K562 (cell line): ENCODE results near the gene PA2G4. TPM values are rescaled to one million over a fixed set of nuclear protein-coding genes. Genes with fewer than 3 reads are reported as not detected.

Experiments used
- BCL6 ChIP-seq: fragments of 250-450 bp; sonication (Bioruptor Pico); IDR thresholded peaks from 2 replicates; pipeline ENCODE4 v1.4.0; 2020
- COPS2 ChIP-seq: fragments of 450-650 bp; conservative IDR thresholded peaks from 2 replicates; pipeline ENCODE4 v1.6.1; 2016; ENCODE audit warnings: mild to moderate bottlenecking, moderate library complexity
- DIDO1 ChIP-seq: fragments of 450-650 bp; IDR thresholded peaks from 2 replicates; pipeline ENCODE4 v1.6.1; 2016; ENCODE audit warnings: low read depth, missing biosample characterization, missing genetic modification characterization
- HMG20A ChIP-seq: fragments of 450-650 bp; formaldehyde crosslinking; conservative IDR thresholded peaks from 2 replicates; pipeline ENCODE4 v1.4.0; 2020; ENCODE audit warnings: mild to moderate bottlenecking, mixed read lengths
- MEIS2 ChIP-seq: fragments of 450-650 bp; IDR thresholded peaks from 2 replicates; pipeline ENCODE4 v1.6.1; 2014; ENCODE audit warnings: mild to moderate bottlenecking; ENCODE audit not compliant: partially characterized antibody
- MXI1 ChIP-seq: IDR thresholded peaks from 2 replicates; pipeline ENCODE4 v1.6.1; 2011; ENCODE audit warnings: low read depth, mild to moderate bottlenecking, improper control_type of control experiment, low read length
- NBN ChIP-seq: fragments of 450-650 bp; IDR thresholded peaks from 2 replicates; pipeline ENCODE4 v1.6.1; 2016; ENCODE audit warnings: low read depth, mild to moderate bottlenecking
- NR2F6 ChIP-seq: fragments of 450-650 bp; formaldehyde crosslinking; IDR thresholded peaks from 2 replicates; pipeline ENCODE4 v1.4.0; 2020; ENCODE audit warnings: mild to moderate bottlenecking
- PHB2 ChIP-seq: fragments of 450-650 bp; IDR thresholded peaks from 2 replicates; pipeline ENCODE4 v1.6.1; 2017; ENCODE audit warnings: low read depth
- RBM34 ChIP-seq: fragments of 200-400 bp; formaldehyde crosslinking; IDR thresholded peaks from 2 replicates; pipeline ENCODE4 v1.6.1; 2018; ENCODE audit warnings: low read length, borderline replicate concordance; ENCODE audit not compliant: insufficient read depth
- SAFB2 ChIP-seq: fragments of 200-400 bp; formaldehyde crosslinking; IDR thresholded peaks from 2 replicates; pipeline ENCODE4 v1.6.1; 2018; ENCODE audit warnings: borderline replicate concordance, low read length, low read depth, moderate library complexity; ENCODE audit not compliant: severe bottlenecking
- SMARCB1 ChIP-seq: IDR thresholded peaks from 2 replicates; pipeline ENCODE4 v1.6.1; 2011; ENCODE audit warnings: improper control_type of control experiment, low read depth; ENCODE audit not compliant: insufficient read length
- ZNF212 ChIP-seq: fragments of 450-650 bp; formaldehyde crosslinking; IDR thresholded peaks from 2 replicates; pipeline ENCODE4 v1.4.0; 2020; ENCODE audit warnings: mild to moderate bottlenecking
- ZNF274 ChIP-seq: IDR thresholded peaks from 2 replicates; pipeline ENCODE4 v1.6.1; 2011; ENCODE audit warnings: low read depth, mild to moderate bottlenecking, low read length, moderate library complexity, borderline replicate concordance
- ZNF445 ChIP-seq: fragments of 250-450 bp; sonication (Bioruptor Pico); IDR thresholded peaks from 2 replicates; pipeline ENCODE4 v1.4.0; 2020; ENCODE audit warnings: low read depth, mild to moderate bottlenecking, moderate library complexity
- ZNF507 ChIP-seq: conservative IDR thresholded peaks from 2 replicates; pipeline ENCODE4 v1.6.1; 2017; ENCODE audit warnings: missing genetic modification characterization, missing compliant biosample characterization
- ZNF695 ChIP-seq: fragments of 450-650 bp; formaldehyde crosslinking; IDR thresholded peaks from 2 replicates; pipeline ENCODE4 v1.4.0; 2020; ENCODE audit warnings: mild to moderate bottlenecking, moderate library complexity
- ZNF75A ChIP-seq: fragments of 450-650 bp; formaldehyde crosslinking; IDR thresholded peaks from 2 replicates; pipeline ENCODE4 v1.4.0; 2020; ENCODE audit warnings: mild to moderate bottlenecking
- polyA plus RNA-seq, 8 experiments: library from polyadenylated mRNA; depleted of rRNA in 4 of 8; stranded (reverse) in 5 of 8; unstranded in 3 of 8; fragments of >200 nt; fragmentation: Nextera tagmentation in 2 of 8; fragmentation: Illumina TruSeq in 1 of 8; extraction: Ambion mirVana in 2 of 8; extraction: Trizol in 1 of 8; gene quantifications; 2 replicates each; pipeline versions ENCODE4 v1.2.1 to v1.2.3, GENCODE V29; 2011 to 2014; ENCODE audit warnings: inconsistent platforms in 1 of 8, missing spikeins in 1 of 8
- total RNA-seq, 7 experiments: library from RNA; depleted of rRNA in 6 of 7; stranded (reverse); fragments of >200 nt in 6 of 7; fragmentation: Illumina TruSeq in 2 of 7; extraction: Trizol in 2 of 7; gene quantifications; 2 replicates each; pipeline versions ENCODE4 v1.2.1 to v1.2.3, GENCODE V29; 2011 to 2021; ENCODE audit warnings: low replicate concordance in 1 of 7
- TF ChIP-seq, protein P1 (sequence below): fragments of 450-650 bp; IDR thresholded peaks from 2 replicates; pipeline ENCODE4 v1.7.1; 2018; ENCODE audit warnings: mild to moderate bottlenecking, low read depth; ENCODE audit not compliant: partially characterized antibody
- TF ChIP-seq, protein P2 (sequence below): fragments of 250-450 bp; sonication (Bioruptor Pico); IDR thresholded peaks from 2 replicates; pipeline ENCODE4 v1.8.0; 2021; ENCODE audit warnings: moderate library complexity, mild to moderate bottlenecking, inconsistent platforms

The PA2G4 gene
- total and polyA plus RNA-seq, 9 of the 15 experiments (the other 6 are each of a cell fraction or from before 2014, with no cell fraction given), result 230 to 925 (median 638) TPM

DNA sequence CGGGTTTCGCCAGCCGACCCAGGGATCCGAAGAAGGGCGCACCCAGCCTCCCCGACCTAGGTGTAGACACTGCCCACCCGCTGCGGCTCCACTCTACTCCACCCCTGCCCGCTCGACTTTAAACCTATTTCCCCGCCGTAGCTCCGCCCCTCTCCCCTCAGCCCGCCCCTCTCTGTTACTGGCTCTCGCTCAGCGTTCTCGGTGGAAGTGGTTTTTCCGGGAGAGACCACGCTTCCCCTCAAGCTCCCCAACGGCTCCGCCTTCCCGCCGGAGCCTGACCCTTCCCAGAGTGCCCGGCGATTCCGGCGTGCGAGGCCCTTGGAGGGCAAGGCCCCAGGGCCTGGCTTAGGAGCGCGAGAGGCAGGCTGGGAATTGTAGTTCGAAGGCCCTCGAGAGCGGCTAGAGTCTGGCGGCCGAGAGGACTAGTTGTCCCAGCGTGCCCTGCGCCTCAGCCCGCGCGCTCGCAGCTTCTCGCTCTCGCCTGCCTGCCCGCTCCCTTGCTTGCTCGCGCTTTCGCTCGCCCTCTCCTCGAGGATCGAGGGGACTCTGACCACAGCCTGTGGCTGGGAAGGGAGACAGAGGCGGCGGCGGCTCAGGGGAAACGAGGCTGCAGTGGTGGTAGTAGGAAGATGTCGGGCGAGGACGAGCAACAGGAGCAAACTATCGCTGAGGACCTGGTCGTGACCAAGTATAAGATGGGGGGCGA, at the start of gene PA2G4 (continued):
- TF ChIP-seq, protein P1, sequence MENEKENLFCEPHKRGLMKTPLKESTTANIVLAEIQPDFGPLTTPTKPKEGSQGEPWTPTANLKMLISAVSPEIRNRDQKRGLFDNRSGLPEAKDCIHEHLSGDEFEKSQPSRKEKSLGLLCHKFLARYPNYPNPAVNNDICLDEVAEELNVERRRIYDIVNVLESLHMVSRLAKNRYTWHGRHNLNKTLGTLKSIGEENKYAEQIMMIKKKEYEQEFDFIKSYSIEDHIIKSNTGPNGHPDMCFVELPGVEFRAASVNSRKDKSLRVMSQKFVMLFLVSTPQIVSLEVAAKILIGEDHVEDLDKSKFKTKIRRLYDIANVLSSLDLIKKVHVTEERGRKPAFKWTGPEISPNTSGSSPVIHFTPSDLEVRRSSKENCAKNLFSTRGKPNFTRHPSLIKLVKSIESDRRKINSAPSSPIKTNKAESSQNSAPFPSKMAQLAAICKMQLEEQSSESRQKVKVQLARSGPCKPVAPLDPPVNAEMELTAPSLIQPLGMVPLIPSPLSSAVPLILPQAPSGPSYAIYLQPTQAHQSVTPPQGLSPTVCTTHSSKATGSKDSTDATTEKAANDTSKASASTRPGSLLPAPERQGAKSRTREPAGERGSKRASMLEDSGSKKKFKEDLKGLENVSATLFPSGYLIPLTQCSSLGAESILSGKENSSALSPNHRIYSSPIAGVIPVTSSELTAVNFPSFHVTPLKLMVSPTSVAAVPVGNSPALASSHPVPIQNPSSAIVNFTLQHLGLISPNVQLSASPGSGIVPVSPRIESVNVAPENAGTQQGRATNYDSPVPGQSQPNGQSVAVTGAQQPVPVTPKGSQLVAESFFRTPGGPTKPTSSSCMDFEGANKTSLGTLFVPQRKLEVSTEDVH, result no peak
- TF ChIP-seq MEIS2, result no peak
- TF ChIP-seq SAFB2, result no peak
- no peak for TF ChIP-seq RBM34
- no peak for TF ChIP-seq PHB2
- TF ChIP-seq SMARCB1, result no peak
- TF ChIP-seq NR2F6, result no peak
- no peak for TF ChIP-seq COPS2
- TF ChIP-seq ZNF445 (CRISPR knock-in tag), result no peak
- no peak for TF ChIP-seq ZNF212 (CRISPR knock-in tag)
- peak; percentile 89 for TF ChIP-seq MXI1
- TF ChIP-seq HMG20A, result no peak
- no peak; the same call in 1 of the 2 replicates for TF ChIP-seq DIDO1 (tag)
- no peak for TF ChIP-seq ZNF274
- peak; percentile 6; the same call in 1 of the 2 replicates for TF ChIP-seq NBN
- no peak for TF ChIP-seq BCL6 (CRISPR knock-in tag)
- TF ChIP-seq, protein P2, sequence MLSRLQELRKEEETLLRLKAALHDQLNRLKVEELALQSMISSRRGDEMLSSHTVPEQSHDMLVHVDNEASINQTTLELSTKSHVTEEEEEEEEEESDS (CRISPR knock-in tag), result no peak
- 0 out of 2 replicates have a peak, but pooled peaks have one; percentile 11 for TF ChIP-seq ZNF75A
- TF ChIP-seq ZNF507 (tag), result no peak
- no peak for TF ChIP-seq ZNF695 (CRISPR knock-in tag)
